GM18499 (cell line): Measurements from ENCODE around the gene TPRG1.

Source experiments
- ATAC-seq: cut with Tn5 transposase; IDR thresholded peaks from one replicate; pipeline ENCODE4 v1.9.1; 2021; ENCODE audit warnings: moderate number of reproducible peaks; ENCODE audit not compliant: insufficient read depth, unreplicated experiment

TPRG1 gene

DNA sequence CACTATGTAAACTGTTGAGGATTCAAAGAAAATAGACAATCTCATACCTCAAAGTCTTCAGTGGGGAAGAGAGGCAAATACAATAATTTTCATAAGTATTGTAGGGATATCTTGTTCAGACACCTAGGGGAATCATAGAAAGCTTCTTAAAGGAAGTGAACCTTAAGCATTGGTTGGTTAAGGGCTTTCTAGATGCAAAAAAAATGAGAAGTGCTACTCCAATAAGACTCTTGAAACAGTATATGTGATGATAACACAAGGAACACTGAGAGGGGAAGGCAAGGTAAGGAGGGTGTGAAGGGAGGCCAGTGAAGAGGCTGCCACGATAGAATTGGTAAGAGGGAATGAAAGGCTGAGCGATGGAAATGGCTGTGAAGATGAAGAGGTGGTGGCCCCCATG, 104.1 kb downstream of the TPRG1 start:
- no peak for ATAC-seq

DNA sequence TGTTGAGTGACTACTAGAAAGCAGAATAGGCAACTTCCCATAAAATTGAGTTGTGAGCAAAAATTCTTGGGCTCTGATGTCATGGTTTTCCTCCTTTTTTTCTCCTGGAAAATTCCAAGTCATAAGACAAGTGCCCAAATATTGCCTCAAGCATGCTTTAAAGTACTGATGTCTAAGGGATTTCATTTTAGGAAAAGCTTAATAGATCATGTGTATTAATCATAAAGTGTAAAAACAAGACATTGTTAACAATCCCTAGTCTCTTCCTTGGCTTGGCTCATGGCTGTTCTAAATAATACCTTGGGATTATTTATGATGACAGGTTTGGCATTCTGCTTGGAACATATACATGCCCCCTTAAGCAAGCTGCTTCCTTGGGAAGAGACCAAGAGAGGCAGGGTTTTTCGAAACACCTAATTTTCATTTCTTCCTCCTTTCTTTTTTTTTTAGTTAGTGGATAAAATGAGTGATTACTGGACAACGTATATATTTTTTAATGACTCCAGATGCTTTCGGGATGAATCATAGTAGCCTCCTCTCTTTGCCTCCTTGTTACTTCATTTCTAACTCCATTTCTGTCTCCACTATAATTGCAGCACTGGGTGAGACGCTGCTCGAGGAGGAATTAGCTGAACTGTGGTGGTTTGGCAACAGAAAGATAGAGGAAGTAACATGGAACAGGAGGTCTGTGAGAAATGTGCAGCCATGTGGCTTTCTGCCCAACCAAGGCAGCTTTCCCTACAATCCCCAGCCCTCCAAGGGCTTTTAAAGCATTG, 104.9 kb downstream of the TPRG1 start:
- no peak for ATAC-seq

- ATAC-seq = no peak
Observed at GRCh38 chr3:189277711-189278110, 105.9 kb downstream of the TPRG1 start.

DNA sequence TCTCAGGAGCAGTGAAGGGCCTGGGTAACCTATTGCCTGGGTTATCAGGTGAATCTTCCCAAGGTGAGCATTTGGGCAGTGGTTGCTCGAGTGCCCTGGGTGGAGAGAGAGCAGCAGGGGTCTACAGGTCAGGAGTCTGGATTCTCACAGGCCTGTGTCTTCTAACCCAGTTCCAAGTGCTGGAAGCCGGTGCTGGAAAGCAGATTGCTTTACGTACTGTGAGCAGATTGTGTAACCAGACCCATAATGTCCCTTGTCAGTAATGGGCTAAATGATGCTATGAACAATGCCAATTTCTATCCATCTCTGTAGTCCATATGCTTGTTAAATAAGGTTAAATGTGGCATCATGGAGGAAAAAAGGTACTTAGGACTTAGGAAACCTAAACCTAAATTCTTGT, 106.5 kb downstream of the TPRG1 start:
- no peak for ATAC-seq

- ATAC-seq = no peak
Observed at GRCh38 chr3:189282189-189282588, 110.4 kb downstream of the TPRG1 start.

- ATAC-seq = no peak
Observed at GRCh38 chr3:189282741-189283140, 111.0 kb downstream of the TPRG1 start.

- no peak for ATAC-seq
Observed at GRCh38 chr3:189286188-189286587, 114.4 kb downstream of the TPRG1 start.

- ATAC-seq = no peak
Observed at GRCh38 chr3:189286916-189287315, 115.1 kb downstream of the TPRG1 start.

GRCh38 chr3:189288348-189289235, 116.8 kb downstream of the TPRG1 start:
- peak; percentile 86 for ATAC-seq

DNA sequence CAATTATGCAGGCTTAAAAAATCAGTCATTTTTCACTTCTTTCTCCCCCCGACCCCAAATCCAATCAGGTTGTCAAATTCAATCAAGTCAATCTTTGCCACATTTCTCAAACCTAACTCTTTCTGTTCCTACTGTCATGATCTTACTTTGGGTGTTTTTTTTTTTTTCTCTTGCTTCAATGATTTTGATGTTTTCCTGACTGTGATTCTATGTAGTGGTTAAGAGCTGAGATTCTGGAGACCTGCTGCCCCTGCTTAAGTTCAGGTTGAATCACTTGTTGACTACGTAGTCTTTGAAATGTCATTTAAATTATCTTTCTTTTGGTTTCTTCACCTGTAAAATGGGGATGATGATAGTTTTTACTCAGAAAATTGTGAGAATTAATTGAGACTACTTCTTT, 117.5 kb downstream of the TPRG1 start:
- ATAC-seq = no peak

GRCh38 chr3:189292667-189293484, 121.1 kb downstream of the TPRG1 start:
- no peak for ATAC-seq

DNA sequence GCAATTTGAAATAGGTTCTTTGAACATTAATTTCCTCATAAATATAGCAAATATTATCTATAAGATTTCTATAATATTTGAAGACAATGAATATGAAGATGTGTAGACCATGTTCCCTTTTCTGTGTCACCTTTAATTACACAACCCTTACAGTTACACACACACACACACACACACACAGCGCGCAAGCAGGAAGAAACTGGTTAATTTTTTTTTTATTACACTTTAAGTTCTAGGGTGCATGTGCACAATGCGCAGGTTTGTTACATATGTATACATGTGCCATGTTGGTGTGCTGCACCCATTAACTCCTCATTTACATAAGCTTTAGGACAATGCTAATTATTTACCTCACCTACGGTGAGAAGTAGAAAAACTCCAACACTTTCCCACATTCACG, 122.9 kb downstream of the TPRG1 start:
- ATAC-seq = no peak

GRCh38 chr3:189295089-189295488, 123.3 kb downstream of the TPRG1 start:
- ATAC-seq = no peak

DNA sequence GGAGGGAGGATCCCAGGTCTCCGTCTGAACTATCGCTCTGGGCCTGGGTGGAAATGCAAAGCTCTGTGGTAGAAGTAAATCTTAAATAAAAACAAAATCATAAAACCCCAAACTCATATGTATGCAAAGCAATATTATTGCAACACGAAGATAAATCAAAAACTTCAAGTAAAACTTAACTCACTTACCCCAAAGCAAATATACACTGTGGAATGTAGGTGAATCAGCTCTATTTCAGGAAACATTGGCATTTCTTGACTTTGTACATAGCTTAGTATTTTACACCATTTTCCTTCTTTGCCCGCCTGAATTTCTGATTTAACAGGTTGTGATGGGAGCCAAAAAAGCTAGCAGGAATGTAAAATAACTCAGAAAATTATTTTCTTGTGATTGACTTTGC, 126.2 kb downstream of the TPRG1 start:
- ATAC-seq = no peak

DNA sequence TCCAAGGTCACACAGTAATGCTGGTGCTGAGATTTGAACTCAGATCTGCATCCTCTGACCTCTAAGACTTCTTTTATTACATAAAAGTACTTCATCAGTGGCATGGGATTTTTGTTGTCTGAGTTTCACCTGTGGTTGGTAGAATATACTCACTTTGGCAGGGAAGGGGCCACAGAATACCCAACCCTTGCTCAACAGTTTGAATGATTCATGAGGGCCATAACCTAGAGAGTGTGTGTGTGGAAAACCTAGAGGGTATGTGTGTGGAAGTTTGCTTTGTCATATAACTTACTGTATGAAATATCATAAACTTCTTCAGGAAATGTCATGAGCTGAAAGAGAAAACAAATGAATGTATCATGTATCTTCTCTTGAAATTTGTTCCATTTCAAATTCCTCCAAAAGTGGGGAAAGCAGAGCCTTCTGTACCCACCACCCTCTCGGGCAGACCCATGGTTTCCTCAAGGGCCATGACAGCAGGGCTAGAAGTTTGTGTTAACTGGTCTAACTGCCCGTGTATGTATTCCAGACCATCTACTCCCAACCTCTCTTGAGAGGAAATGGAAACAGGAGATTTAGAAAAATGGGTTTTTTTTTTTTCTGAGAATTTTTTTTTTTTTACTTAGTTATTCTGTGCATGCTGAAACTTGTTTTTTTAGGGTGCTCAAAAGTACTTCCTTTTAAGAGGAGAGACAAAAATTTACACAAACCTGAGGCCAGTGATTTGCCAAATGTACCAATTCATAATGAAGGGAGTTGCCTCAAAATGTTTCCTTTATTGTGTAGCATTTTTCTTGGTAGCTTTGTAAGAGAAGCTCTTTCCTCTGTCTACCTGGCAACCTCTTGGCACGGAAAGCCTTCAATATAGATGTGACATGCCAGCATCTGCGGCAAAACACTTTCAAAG, 127.0 kb downstream of the TPRG1 start:
- no peak for ATAC-seq

DNA sequence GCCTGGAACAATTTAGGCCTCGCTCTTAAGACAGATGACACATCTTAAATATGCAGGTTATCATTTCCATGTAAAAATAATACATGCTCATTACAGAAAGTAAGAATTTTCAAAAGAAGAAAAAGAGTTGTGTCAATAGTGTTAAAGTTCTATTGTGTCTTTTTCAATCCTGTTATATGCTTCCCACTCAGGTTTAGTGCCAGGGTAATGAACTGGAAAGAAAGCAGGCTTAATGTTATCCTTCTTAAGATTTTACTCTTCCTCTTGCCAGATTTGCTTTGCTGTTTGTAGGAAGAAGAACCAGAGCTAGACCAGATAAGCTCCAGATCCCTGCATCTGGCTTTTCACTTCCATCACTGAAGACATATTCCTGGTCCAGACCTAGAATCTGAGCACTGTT, 128.6 kb downstream of the TPRG1 start:
- ATAC-seq = no peak

DNA sequence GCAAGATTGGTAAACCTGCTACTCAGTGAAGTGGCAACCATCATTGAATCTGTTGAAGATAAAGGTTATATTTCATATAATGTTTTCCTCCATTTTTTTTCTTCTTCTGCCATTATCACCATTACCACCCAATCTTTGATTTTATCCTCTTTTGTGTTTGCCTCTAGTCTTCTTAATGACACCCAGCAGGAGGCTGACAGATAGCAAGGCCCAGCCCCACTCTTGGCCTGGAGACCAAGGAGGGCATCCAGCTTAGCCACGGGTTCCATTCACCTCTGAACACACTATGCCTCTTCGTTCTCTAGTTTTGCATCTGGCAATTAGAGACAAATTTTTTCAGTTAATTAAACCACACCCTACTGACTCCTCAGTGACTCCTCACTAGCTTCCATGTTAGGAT, 129.7 kb downstream of the TPRG1 start:
- no peak for ATAC-seq

DNA sequence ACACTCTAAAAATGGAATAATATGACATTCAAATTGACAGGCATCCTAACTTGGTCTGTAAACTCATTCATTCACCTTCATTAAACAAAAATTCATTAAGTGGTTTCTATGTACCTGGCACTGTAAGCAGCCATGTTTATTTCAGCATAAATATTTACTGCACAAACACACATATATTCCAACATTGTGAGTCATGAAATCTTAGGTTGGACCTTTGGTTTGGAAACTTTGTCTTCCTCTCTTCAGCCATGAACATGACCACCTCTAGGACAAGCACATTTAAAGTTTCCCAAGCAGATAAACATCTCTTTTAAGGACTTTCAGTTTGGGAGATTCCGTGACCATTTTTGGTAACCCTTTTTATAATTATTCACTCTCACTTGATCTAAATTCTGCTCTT, 131.8 kb downstream of the TPRG1 start:
- no peak for ATAC-seq

DNA sequence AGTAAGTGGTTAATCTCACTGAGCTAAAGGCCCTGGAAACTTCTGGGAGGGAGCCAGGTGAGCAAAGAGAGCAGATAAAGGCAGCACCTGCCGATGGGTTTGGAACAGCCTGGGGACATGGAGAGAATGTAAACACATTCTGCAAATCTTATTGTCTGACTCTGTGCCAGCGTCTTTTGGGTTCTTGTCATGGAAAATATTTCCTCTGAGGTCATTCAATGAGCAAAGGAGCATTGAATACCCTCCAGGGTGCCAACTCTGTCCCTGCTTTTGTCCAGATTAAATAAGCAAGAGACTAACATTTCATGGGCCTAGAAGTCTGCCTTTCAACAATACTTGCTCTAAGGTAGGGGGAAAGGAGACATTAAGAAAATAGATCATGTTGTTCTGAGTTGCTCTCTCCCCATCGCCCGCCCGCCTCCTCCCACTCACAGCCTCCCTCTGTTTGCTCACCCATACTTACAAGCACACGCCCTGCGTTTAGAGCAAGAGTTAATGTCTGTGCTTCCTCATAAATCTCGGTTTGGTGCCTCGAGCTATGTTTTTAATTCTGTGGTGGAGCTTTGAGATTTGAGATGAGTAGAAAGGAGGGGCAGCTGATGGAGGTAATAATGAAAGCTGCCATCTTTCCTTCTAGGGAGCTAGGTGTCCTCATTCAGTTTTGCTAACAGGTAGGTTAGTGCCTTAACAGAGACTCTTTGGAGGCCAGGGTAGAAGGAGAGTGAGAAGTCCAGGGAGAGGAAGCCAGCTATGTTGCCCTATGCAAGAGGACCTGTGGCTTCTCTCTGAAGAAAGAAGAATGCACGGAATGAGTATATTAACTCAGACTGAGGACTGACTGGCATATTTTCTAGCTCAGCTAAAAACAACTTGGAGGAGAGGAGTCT, 132.9 kb downstream of the TPRG1 start:
- no peak for ATAC-seq
